ENCODE data around the gene TICAM1. TPM values are rescaled to one million over a fixed set of nuclear protein-coding genes. Genes with fewer than 3 reads are reported as not detected.

The TICAM1 gene
- total and polyA plus RNA-seq, 2 of the 13 experiments (the other 11 are each of a cell fraction or from before 2014, with no cell fraction given), result 0.33 to 0.95 TPM

GRCh38 chr19:4870025-4870700, 38.7 kb upstream of the TICAM1 start:
- no TSS peak for BruUV-seq (replicated peaks)
- intact Hi-C loops (cut with micrococcal nuclease; ENCODE audit: unreplicated experiment) (no loop called here), in situ Hi-C loops (cut with HindIII; ENCODE audit: extremely low pct_ligation_motif_present, low pct_unique_long_range_greater_than_20kb) (loop anchor here (5.0 to 10.0 kb wide), 2 partner anchors 42 to 165 kb away; no protein-coding TSS in a partner anchor)
- Histone ChIP-seq H3K4me2 (ENCODE audit: low read depth, low read length) (peak overlapping the region; percentile 57), H3K4me1 (ENCODE audit: insufficient read depth, low read length) (peaks cover 54% of the 10 kb centered on the region), H3K27ac (ENCODE audit: extremely low read length, insufficient read depth, low read length) (peak overlapping the region; percentile 70), H3K9me3 (ENCODE audit: low read length) (no peaks in the 10 kb centered on the region), H3K36me3 (replicated peaks in 1 of 2; ENCODE audit: control insufficient read depth in 1 of 2, insufficient read depth in 2 of 2, low read length in 2 of 2) (no peaks in the 10 kb centered on the region), H4K20me1 (ENCODE audit: insufficient read depth, low read length) (peaks cover 8% of the 10 kb centered on the region; the same call in 1 of the 2 replicates), H3K79me2 (ENCODE audit: insufficient read depth, low read length) (peaks cover 15% of the 10 kb centered on the region), H3K4me3 (replicated peaks in 1 of 3; ENCODE audit: insufficient read depth in 1 of 3, low read depth in 2 of 3, low read length in 3 of 3) (peak overlapping the region; percentile 19 to 34 (median 24); a peak in 2 of 6 replicates), H3K27me3 (ENCODE audit: control insufficient read depth in 1 of 2, insufficient read depth in 2 of 2, low read length in 2 of 2) (no peaks in the 10 kb centered on the region; a peak in 1 of 5 replicates), H2AFZ (ENCODE audit: low read length) (no peak overlapping the region), H3K9ac (ENCODE audit: insufficient read depth, low read depth, low read length) (peak overlapping the region; percentile 38; the same call in 1 of the 2 replicates)
- ATAC-seq, result peak; percentile 81
- ChIA-PET CTCF (ENCODE audit: low intra/inter-chr PET ratio, low total read pairs) (interaction anchor here (1.4 kb wide), 1 partner anchor 42 kb away, joined by 3 read pairs; no protein-coding TSS in a partner anchor), POLR2A (interaction anchor here (0.6 to 2.3 kb wide), 12 partner anchors 25 to 102 kb away, joined by 3 to 9 read pairs (median 4); partner anchors contain the start of genes FEM1A and KDM4B)
- WGBS (ENCODE audit: low lambda C conversion rate), result 7% methylated on average over 10 of the region's 10 CpGs
- FAIRE-seq, result peak; percentile 92
- DNase-seq (ENCODE audit: low spot score), result peak; percentile 98
- TF ChIP-seq HNF1B (CRISPR knock-in tag; IDR thresholded peaks at IDR 0.05) (peak; percentile 52; the same call in 1 of the 2 replicates), SNAPC2 (CRISPR knock-in tag; IDR thresholded peaks at IDR 0.05) (no peak), ZNF317 (CRISPR knock-in tag; IDR thresholded peaks at IDR 0.05) (0 out of 2 replicates have a peak, but pooled peaks have one; percentile 20), PCBP1 (IDR thresholded peaks at IDR 0.05; ENCODE audit: borderline replicate concordance, low read depth, low read length) (0 out of 2 replicates have a peak, but pooled peaks have one; percentile 54), SPEN (CRISPR knock-in tag; IDR thresholded peaks at IDR 0.05; ENCODE audit: low read depth) (peak; percentile 74), DMAP1 (CRISPR knock-in tag; IDR thresholded peaks at IDR 0.05) (peak; percentile 54; the same call in 1 of the 2 replicates), ZNF646 (CRISPR knock-in tag; IDR thresholded peaks at IDR 0.05) (peak; percentile 55; the same call in 1 of the 2 replicates), GFI1 (CRISPR knock-in tag; IDR thresholded peaks at IDR 0.05; ENCODE audit: borderline replicate concordance) (peak; percentile 30; the same call in 1 of the 2 replicates), ZXDC (CRISPR knock-in tag; IDR thresholded peaks at IDR 0.05) (0 out of 2 replicates have a peak, but pooled peaks have one; percentile 37)

All from HepG2 (cell line).